Astrocyte of the cerebellum (primary cell): Measurements from ENCODE around the gene FLRT1.

Source experiments
- DNase-seq: peaks from one replicate; pipeline ENCODE4 v3.0.0-alpha.2; 2011; ENCODE audit warnings: low read depth
- H3K4me3 ChIP-seq: 2 replicates; pipeline ENCODE4 v1.5.1; 2011; ENCODE audit warnings: mild to moderate bottlenecking, low read depth, low read length, moderate library complexity
- in situ Hi-C: cut with HindIII; loops from 2 replicates; pipeline ENCODE4 v1.10.0; 2017; ENCODE audit warnings: low sequenced_read_pairs
- TF ChIP-seq, protein P1 (sequence below): IDR thresholded peaks from 2 replicates; pipeline ENCODE4 v1.5.1; 2012; ENCODE audit warnings: low read length, low read depth, moderate library complexity, mild to moderate bottlenecking; ENCODE audit errors: missing control alignments

Gene FLRT1

DNA sequence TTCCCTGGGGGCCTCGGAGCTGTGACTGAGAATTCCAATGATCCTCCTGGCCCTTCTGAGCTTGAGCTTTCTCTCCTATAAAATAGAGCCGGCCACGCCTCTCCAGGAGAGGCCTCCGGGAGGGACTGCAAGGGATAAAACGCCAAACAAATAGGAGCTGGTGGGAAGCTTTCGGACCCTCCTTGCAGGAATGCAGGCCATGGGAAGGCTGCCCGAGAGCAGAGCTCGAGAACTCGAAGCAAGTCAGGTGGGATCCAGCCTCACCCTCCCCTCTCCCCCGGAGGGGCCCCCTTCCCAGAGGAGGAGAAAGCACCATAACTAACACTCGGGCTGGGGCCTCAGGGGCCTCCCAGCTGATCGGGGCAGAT lies 34.6 kb downstream of the FLRT1 start:
- H3K4me3 ChIP-seq, result no peak overlapping the region
- in situ Hi-C loops, result loop anchor here (10.0 kb wide), 1 partner anchor 65 kb away; no protein-coding TSS in a partner anchor
- no peak for DNase-seq
- TF ChIP-seq, protein P1, sequence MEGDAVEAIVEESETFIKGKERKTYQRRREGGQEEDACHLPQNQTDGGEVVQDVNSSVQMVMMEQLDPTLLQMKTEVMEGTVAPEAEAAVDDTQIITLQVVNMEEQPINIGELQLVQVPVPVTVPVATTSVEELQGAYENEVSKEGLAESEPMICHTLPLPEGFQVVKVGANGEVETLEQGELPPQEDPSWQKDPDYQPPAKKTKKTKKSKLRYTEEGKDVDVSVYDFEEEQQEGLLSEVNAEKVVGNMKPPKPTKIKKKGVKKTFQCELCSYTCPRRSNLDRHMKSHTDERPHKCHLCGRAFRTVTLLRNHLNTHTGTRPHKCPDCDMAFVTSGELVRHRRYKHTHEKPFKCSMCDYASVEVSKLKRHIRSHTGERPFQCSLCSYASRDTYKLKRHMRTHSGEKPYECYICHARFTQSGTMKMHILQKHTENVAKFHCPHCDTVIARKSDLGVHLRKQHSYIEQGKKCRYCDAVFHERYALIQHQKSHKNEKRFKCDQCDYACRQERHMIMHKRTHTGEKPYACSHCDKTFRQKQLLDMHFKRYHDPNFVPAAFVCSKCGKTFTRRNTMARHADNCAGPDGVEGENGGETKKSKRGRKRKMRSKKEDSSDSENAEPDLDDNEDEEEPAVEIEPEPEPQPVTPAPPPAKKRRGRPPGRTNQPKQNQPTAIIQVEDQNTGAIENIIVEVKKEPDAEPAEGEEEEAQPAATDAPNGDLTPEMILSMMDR, result no peak

DNA sequence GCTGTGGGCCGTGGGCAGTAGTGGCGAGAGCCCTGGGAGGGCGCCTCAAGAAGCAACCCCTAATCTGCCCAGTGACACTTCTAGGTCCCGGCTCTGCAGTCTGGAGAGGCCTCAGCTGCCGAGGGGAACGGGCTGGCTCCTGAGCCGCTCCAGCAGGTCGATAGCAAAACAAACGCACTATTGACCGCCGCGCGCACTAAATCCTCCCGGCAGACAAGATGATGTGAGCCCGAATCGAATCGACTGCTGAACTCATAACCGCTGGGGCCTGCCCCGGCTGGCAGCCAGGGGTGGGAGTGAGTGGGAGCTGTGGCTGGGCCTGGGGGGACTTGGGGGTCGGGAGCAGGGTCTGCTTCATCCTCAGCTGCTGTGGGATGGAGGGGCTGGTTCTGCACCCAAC lies 36.1 kb downstream of the FLRT1 start:
- in situ Hi-C loops, result loop anchor here (10.0 kb wide), 1 partner anchor 67 kb away; no protein-coding TSS in a partner anchor
- H3K4me3 ChIP-seq, result no peak overlapping the region
- no peak for DNase-seq
- TF ChIP-seq, protein P1, result no peak

DNA sequence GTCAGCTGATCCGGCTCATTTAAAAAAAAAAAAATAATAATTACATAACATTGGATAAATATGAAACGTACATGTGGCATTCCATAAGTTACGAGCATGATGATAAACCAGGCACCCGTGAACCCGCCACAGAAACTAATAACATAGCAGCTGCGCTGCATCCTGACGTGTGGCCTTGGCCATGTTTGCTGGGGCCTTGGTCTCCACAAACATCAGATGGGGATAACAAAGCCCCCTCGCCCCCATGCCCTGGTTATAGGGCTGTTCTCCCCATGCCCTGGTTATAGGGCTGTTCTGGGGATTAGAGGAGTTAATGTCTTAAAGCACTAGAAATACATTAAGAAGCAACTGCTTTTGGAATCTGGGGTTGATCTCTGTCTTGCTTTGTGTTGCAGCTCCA lies 36.7 kb downstream of the FLRT1 start:
- in situ Hi-C loops, result loop anchor here (10.0 kb wide), 1 partner anchor 68 kb away; no protein-coding TSS in a partner anchor
- TF ChIP-seq, protein P1, result no peak
- DNase-seq, result no peak
- H3K4me3 ChIP-seq, result no peak overlapping the region

DNA sequence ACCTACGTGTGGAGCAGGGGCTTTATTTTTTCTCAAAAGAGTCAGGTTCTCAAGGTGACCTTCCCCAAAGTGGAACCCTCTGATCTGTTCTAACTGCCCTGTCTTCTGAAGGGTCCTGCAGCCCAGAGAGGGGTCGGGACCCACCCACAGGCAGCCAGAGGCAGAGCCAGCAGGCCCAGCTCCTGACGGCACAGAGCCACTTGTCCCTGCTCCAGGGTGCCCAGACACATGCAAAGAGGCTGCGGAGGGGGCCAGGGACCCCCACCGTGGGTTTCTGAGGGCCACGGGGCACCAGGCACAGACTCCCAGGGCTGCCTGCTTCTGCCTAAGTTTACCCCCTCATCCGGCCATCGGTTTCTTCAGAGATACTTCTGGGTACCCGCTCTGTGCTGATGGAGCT lies 37.1 kb downstream of the FLRT1 start:
- in situ Hi-C loops, result loop anchor here (10.0 kb wide), 1 partner anchor 68 kb away; no protein-coding TSS in a partner anchor
- DNase-seq, result no peak
- TF ChIP-seq, protein P1, result no peak
- H3K4me3 ChIP-seq, result no peak overlapping the region

DNA sequence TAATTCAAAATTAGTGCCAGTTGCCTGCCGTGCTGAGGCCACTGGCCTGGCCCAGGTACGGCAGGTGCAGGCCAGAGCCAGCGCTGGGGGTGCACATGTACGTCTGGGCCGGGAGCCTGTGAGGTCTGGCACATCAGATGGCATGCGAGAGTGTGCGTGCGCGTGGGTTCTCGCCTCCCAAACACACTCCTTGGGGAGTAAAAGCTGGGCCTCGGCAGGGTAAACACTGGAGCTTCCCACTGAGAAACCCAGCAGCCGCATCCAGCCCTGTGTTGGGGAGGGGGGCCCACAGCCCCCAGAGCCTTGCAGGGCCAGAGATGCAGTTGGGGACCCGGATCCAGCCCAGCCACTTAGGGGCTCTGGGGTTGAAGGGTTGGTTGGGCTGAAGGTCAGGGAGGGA lies 37.8 kb downstream of the FLRT1 start:
- H3K4me3 ChIP-seq, result no peak overlapping the region
- TF ChIP-seq, protein P1, result no peak
- in situ Hi-C loops, result loop anchor here (10.0 kb wide), 1 partner anchor 69 kb away; no protein-coding TSS in a partner anchor
- no peak for DNase-seq

DNA sequence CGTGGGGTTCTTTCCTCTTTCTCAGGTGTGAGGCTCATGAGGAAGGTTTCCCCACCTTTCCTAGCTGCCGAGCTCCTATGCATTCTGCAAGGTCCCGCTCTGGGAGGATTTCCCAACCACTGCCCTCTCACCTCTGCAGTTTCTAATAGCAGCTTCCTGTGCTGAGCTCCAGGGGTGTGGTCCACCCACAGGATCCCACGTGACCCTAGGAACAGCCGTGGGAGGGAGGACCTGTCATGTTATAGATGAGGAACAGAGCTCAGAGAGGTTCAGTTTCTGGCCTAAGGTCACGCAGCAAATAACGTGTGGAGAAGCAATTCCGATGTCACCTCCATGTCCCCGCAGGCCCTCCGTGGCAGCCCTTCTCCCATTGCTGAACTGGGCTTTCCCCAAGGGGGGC lies 38.5 kb downstream of the FLRT1 start:
- no peak overlapping the region for H3K4me3 ChIP-seq
- in situ Hi-C loops, result loop anchor here (10.0 kb wide), 1 partner anchor 69 kb away; no protein-coding TSS in a partner anchor
- no peak for DNase-seq
- TF ChIP-seq, protein P1, result no peak
